H1 (cell line): Measurements from ENCODE around the gene ABCC2. TPM values are rescaled to one million over a fixed set of nuclear protein-coding genes. Genes with fewer than 3 reads are reported as not detected.

Experiments
- JUND ChIP-seq: IDR thresholded peaks from 2 replicates; pipeline ENCODE4 v1.6.1; 2011; ENCODE audit warnings: mild to moderate bottlenecking, improper control_type of control experiment, low read length
- ZNF274 ChIP-seq: IDR thresholded peaks from 2 replicates; pipeline ENCODE4 v1.7.0; 2012; ENCODE audit warnings: low read length, borderline replicate concordance; ENCODE audit errors: extremely low read depth
- polyA plus RNA-seq, 7 experiments: library from polyadenylated mRNA; depleted of rRNA in 3 of 7; stranded (reverse) in 5 of 7; unstranded in 2 of 7; fragments of >200 nt in 5 of 7; fragments of 200-250 nt in 2 of 7; gene quantifications; 1 replicate in 5 of 7; 2 replicates in 1 of 7; 4 replicates in 1 of 7; pipeline versions ENCODE4 v1.2.1 to v1.2.3, GENCODE V29; 2011 to 2013; ENCODE audit warnings: missing spikeins in 2 of 7, mixed read lengths in 2 of 7
- total RNA-seq: library from RNA; stranded (reverse); fragmentation: NEBNext Ultra II Directional; extraction: Animal tissue kit (Norgen Biotek cat#: 25700); gene quantifications from 2 replicates; pipeline ENCODE4 v1.2.1, GENCODE V29; 2021

Gene ABCC2
- total and polyA plus RNA-seq, 2 of the 8 experiments (the other 6 are each of a cell fraction or from before 2014, with no cell fraction given) = 0.74 to 1.1 TPM

- TF ChIP-seq JUND (no peak), ZNF274 (no peak)
These were observed 67.1 kb downstream of the ABCC2 start (continued) for GRCh38 chr10:99849536-99849935.
